ENCODE results near the gene PHF21A.

The PHF21A gene

DNA sequence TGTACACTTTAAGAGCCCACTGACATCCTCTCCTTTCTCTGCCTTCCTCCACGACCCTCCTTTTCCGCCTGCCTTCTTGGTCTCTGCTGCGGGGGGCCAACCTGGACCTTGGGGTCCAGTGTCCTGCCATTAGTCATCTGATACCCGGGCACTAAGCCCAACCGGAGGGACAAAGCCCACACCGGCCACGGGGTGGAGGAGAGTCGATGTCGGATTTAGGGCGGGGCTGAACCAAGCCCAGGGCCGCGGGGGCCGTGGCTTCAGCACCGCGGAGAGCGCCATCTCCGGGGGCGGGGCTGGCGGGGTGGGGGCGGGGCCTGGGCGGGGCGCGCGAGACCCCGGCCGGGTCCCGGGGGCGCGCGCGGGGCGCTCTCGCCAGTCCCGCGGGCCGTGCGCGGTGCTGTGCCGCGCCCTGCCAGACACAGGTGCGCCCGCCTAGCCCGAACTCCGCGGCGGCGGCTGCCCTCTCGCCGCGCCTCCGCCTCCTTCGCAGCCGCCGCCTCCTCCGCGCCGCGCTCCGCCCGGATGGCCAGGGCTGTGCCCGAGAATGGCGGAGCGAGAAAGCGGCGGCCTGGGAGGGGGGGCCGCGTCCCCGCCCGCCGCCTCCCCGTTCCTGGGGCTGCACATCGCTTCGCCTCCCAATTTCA lies 235.9 kb downstream of the PHF21A start, which contains the start of gene MAPK8IP1:
MAPK8IP1 (plus strand) TSS at position 378 of the 647 bp plus-strand sequence; CDS start at position 548, 170 bp downstream.
- no peak for DNase-seq (ENCODE audit: low read depth in 2 of 2)

DNA sequence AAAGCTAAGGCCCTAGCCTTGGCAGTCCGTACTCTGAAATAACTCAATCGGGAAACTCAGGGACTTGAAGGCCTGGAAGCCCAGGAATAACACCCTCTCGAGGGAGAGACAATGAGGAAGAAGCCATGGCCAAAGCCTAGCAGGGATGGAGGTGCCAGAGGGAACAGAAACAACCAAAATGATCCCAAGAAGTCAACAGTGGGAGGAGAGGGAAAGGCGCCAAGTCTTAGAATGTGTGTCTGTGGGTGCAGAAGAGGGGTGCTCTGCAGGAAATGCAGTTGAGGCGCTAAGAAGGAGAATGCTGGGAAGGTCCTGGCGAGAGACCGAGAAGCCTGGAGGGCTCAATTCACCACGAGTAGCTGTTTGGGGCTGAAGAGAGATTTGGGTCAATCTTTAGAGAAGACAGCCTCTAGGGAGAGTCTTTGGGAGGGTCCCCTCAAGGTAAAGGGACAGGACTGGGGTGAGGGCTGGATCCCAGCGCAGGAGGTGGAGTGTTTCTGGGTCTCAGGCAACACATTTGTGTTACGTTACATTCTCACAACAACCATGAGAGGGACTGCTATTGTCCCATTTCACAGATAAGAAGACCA lies 236.6 kb downstream of the PHF21A start:
- DNase-seq (ENCODE audit: low read depth in 2 of 2) = no peak

Data from stimulated activated CD4-positive, alpha-beta T cell treated with anti-CD3 and anti-CD28 coated beads, Interleukin-15, amount 100 ng/mL, for 48 hours (primary cell).